Measurements from ENCODE around the gene ISM1.

GRCh38 chr20:13305284-13305683 lies 84.2 kb downstream of the ISM1 start:
- no peak for TF ChIP-seq CTCF (IDR thresholded peaks at IDR 0.05)
- TF ChIP-seq POLR2AphosphoS5 (IDR thresholded peaks at IDR 0.05): no peak
